Gastrocnemius medialis (tissue), 4 donors: ENCODE results near the gene GPR42.

Experiments used
- CTCF ChIP-seq, 5 experiments: fragments of 450-650 bp in 3 of 5; fragments of 200-600 bp in 2 of 5; sonication (generic) in 2 of 5; IDR thresholded peaks in 4 of 5; conservative IDR thresholded peaks in 1 of 5; 1 replicate in 4 of 5; 2 replicates in 1 of 5; pipeline ENCODE4 v1.5.1; 2016 to 2019; ENCODE audit warnings: antibody characterized with exemption in 5 of 5, mild to moderate bottlenecking in 3 of 5, moderate library complexity in 3 of 5
- POLR2A ChIP-seq, 2 donors: fragments of 450-650 bp; IDR thresholded peaks; one replicate each; pipeline ENCODE4 v1.6.1; 2017; ENCODE audit warnings: antibody characterized with exemption in 2 of 2, mild to moderate bottlenecking in 2 of 2, moderate library complexity in 2 of 2

GRCh38 chr19:35362261-35363000, 8.4 kb upstream of the GPR42 start:
- TF ChIP-seq CTCF (IDR thresholded peaks at IDR 0.05 in 4 of 5, conservative IDR thresholded peaks at IDR 0.05 in 1 of 5) (no peak), POLR2A (IDR thresholded peaks at IDR 0.05) (no peak)
